H1 (cell line): ENCODE measurements around the gene SPDEF. TPM values are rescaled to one million over a fixed set of nuclear protein-coding genes. Genes with fewer than 3 reads are reported as not detected.

Experiments
- HDAC2 ChIP-seq, 2 experiments: fragments of 300-600 bp in 1 of 2; sonication (generic) in 1 of 2; IDR thresholded peaks; 2 replicates each; pipeline ENCODE4 v1.6.1; 2011 to 2012; ENCODE audit warnings: low read depth in 2 of 2, low read length in 2 of 2, mild to moderate bottlenecking in 2 of 2, moderate library complexity in 2 of 2, borderline replicate concordance in 1 of 2, inconsistent platforms in 1 of 2
- KDM5A ChIP-seq: fragments of 200-600 bp; IDR thresholded peaks from 2 replicates; pipeline ENCODE4 v1.7.1; 2012; ENCODE audit warnings: mild to moderate bottlenecking, low read length, inconsistent platforms, mixed read lengths
- RAD21 ChIP-seq, 2 experiments: IDR thresholded peaks in 1 of 2; conservative IDR thresholded peaks in 1 of 2; 2 replicates each; pipeline ENCODE4 v1.6.1; 2011; ENCODE audit warnings: low read depth in 2 of 2, low read length in 2 of 2, improper control_type of control experiment in 1 of 2, inconsistent platforms in 1 of 2, mild to moderate bottlenecking in 1 of 2, moderate library complexity in 1 of 2
- SIX5 ChIP-seq: IDR thresholded peaks from 2 replicates; pipeline ENCODE4 v1.6.1; 2011; ENCODE audit warnings: mild to moderate bottlenecking, low read depth, low read length
- TCF12 ChIP-seq: IDR thresholded peaks from 2 replicates; pipeline ENCODE4 v1.6.1; 2011; ENCODE audit warnings: low read depth, mild to moderate bottlenecking, low read length
- polyA plus RNA-seq, 7 experiments: library from polyadenylated mRNA; depleted of rRNA in 3 of 7; stranded (reverse) in 5 of 7; unstranded in 2 of 7; fragments of >200 nt in 5 of 7; fragments of 200-250 nt in 2 of 7; gene quantifications; 1 replicate in 5 of 7; 2 replicates in 1 of 7; 4 replicates in 1 of 7; pipeline versions ENCODE4 v1.2.1 to v1.2.3, GENCODE V29; 2011 to 2013; ENCODE audit warnings: missing spikeins in 2 of 7, mixed read lengths in 2 of 7
- total RNA-seq: library from RNA; stranded (reverse); fragmentation: NEBNext Ultra II Directional; extraction: Animal tissue kit (Norgen Biotek cat#: 25700); gene quantifications from 2 replicates; pipeline ENCODE4 v1.2.1, GENCODE V29; 2021

Gene SPDEF
- total and polyA plus RNA-seq, 2 of the 8 experiments (the other 6 are each of a cell fraction or from before 2014, with no cell fraction given) = 0.15 to 0.30 TPM

DNA sequence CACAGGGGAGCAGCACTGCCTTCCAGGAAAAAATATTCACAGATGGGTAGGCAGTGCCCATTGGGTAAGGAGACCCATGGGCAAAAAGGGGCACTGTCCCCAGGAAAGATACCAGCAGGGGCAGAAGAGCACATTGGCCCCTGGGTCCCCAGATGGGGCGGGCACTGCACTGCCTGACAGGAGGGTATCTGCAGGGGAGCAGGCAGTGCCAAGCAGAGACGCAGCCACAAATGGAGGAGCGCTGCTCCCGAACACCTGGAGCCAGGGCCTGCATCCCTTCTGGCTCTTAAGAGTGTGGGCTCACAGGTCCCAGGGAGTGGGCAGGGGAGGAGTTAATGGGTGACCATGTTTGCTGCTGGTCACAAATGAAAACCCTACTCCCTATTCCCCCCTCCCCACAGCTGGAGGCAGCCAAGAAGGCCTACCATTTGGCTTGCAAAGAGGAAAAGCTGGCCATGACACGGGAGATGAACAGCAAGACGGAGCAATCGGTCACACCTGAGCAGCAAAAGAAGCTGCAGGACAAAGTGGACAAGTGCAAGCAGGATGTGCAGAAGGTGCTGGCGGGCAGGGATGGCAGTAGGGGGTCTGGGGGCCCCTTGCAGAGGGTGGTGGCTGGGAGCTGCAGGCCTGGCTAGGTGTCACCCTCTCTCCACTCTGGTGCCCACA is 27.0 kb downstream of the SPDEF start (continued):
- TF ChIP-seq HDAC2 (IDR thresholded peaks at IDR 0.05; ENCODE audit: borderline replicate concordance in 1 of 2, low read depth in 2 of 2, low read length in 2 of 2) (no peak), RAD21 (IDR thresholded peaks at IDR 0.05 in 1 of 2, conservative IDR thresholded peaks at IDR 0.05 in 1 of 2; ENCODE audit: low read depth in 2 of 2, low read length in 2 of 2) (no peak), TCF12 (no peak), SIX5 (no peak), KDM5A (no peak)
